NCI-H128 (cell line): ENCODE data around the gene ASB15.

ENCODE experiments used
- DNase-seq: peaks from one replicate; lab custom pipeline; 2025; ENCODE audit not compliant: unreplicated experiment; lab: John Stamatoyannopoulos, UW

ASB15 gene

DNA sequence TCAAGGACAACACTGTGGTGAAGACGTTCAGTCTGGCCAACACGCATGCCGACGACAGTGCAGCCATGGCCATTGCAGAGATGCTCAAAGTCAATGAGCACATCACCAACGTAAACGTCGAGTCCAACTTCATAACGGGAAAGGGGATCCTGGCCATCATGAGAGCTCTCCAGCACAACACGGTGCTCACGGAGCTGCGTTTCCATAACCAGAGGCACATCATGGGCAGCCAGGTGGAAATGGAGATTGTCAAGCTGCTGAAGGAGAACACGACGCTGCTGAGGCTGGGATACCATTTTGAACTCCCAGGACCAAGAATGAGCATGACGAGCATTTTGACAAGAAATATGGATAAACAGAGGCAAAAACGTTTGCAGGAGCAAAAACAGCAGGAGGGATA, 60.7 kb downstream of the ASB15 start:
- no peak for DNase-seq

GRCh38 chr7:123662755-123663154, 61.1 kb downstream of the ASB15 start:
- no peak for DNase-seq

DNA sequence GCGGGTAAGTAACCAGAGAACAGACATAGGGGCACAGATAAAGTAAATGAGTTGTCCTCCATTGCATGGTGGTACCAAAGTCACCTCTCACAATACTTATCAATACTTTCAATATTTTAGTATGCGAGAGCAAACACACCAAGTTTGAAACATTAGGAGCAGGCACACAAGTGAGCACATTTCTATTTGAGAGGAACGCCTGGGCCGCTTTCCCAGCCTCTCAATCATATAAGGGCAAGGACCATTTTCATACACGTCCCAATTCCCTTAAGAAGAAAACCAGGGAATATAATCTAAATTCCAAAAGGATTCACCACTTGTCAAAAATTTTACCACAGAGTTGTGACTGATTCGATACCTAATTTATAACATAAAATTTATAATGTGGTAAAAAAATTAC, 61.6 kb downstream of the ASB15 start:
- no peak for DNase-seq

DNA sequence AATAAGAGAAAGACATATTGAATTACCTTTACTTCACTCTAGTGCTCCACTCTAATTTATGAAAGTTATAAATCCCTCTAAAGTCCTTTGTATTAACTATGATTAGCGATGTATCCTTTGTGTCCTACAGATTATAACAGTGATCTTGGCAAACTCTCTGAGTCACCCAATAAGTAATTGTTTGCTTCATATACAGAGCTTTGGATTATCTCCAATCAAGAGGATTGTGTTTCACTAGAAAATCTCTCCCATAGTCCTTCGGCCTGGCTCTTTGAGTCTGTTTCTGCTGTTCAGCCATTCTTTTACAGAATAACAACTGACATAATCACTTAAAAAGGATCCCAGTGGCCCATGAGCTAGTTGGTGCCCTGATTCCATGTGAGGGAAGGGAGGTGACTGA, 63.5 kb downstream of the ASB15 start:
- no peak for DNase-seq

DNA sequence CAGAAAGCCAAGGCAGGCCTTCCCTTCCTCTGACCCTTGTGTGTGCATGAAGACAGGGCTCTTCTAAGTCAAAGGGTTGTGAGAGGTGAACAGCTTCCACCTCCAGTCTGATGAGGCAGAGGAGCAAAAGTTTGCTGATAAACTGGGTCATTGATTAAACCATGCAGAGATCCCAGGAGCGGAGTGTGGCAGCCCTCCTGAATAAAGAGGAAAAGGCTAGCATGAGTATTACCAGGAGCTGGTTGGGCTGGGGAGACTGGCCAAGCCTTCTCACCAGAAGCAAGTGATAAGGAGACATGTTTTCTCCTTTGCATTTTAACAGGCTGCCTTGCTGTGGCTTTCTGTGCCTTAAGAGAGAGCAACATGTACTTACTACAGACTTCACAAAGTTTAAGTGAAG, 64.3 kb downstream of the ASB15 start:
- DNase-seq: no peak

DNA sequence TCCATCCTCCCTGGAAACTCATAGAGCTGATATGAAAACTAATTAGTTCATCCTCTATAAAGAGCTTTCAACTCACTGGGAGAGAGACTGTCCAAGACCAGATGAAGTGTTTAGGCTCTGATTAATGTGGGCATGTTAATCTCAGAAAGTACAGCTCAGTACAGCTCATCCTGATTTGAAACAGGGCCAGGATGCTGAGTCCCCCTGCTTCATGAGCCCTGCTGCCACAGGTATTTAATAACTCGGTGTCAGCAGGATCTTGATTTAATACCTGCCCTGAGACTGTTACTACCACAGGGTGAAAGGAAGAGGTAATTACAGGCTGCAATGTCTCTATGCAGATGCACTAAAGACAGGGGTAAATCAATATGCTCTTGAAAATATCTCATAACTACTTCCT, 64.9 kb downstream of the ASB15 start:
- no peak for DNase-seq

DNA sequence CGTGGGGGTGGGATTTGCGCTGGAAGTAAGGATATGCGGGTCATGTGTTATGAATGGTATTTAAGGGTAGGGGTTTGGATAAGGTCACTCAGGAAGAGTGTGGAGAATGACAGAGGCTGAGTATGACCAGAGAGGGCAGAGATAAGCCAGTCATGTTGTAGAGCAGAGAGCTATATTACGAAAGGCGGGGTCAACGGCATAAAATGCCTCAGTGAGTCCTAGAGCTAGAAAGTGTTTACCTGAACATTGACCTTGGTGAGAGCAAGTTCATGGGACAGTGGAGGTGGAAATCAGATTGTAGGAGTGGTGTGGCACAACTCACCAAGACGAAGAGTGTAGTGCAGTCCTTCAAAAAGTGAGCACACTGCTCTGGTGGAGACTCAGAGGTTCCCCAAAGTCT, 67.9 kb downstream of the ASB15 start:
- DNase-seq: no peak

DNA sequence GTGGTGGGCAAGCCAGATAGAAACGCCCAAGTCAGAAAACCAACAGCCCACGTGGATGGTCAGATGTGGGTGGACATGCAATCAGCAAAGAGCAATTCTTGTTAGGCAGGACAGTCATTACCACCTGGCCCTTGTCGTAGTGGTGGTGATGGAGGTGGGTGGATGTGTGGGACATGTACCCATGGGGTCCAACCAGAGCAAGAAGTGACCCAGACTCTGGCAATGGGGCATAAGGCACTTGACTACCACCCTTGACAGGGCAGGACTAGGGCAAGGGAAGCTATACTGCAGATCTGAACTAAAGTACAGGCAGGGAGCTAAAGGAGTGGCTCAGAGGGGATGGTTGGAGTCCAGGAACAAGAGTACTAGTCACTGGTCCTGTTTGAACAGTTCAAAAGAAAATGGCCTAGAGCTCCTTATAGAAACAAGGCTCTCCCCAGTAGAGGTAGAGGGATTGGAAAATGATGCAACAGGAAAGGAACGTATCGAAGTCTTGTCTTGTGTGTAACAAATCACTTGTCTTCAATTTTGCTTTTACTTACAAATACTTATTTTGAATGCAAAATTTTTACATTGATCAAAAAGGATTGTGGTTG, 71.6 kb downstream of the ASB15 start:
- DNase-seq: no peak

GRCh38 chr7:123673752-123674398, 72.3 kb downstream of the ASB15 start:
- DNase-seq: no peak

DNA sequence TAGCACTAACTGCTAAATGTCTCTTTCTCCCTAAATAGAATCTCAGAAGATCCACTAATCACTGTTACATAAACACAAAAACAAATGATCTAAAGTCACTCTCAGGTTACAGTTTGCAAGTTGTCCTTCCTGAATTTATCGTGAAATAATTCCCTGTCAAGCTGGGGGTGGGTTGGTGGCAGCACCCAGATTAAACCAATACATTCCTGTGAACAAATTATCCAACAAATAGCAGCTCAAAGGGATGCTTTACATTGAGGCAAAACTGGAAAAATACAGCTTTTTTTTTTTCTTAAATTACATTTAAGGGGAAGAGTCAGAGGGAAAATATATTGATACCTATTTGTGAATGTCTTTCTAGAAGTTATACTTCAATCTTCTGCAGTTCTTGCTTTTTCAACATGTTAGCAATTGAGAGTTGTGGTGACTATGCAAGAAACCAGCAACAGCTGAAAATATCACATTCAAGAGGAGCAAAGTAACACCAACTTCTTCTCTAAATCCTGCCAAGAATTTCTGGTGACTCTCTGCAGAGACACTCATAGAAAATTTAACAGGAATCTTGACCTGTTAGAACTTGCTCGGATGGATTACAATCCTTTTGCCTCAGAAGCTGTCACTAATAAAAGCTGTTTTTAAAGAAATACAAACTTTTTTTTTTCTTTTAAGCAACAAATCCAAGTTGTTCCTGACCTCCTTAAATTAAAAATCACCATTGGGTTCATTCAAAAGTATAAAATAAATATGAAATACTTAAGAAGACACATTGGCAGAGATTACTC, 73.0 kb downstream of the ASB15 start:
- DNase-seq: no peak

DNA sequence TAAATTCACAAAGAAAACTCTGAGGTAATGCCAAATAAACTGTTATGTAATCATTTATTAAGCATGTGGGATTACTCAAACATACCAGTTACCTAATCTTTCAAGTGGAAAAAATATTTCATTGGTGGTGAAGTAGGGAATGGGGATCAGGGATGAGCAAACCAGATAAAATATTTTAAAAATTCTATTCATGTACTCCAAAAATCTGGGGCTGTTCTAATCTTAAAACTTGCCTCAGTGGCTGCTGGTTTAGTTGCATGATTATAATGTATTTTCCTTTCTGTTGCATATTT, 73.5 kb downstream of the ASB15 start:
- no peak for DNase-seq

GRCh38 chr7:123677061-123677715, 75.6 kb downstream of the ASB15 start:
- no peak for DNase-seq

- no peak for DNase-seq
Observed at GRCh38 chr7:123679614-123680013, 78.0 kb downstream of the ASB15 start.

- DNase-seq: no peak
Observed at GRCh38 chr7:123680580-123680979, 79.0 kb downstream of the ASB15 start.

DNA sequence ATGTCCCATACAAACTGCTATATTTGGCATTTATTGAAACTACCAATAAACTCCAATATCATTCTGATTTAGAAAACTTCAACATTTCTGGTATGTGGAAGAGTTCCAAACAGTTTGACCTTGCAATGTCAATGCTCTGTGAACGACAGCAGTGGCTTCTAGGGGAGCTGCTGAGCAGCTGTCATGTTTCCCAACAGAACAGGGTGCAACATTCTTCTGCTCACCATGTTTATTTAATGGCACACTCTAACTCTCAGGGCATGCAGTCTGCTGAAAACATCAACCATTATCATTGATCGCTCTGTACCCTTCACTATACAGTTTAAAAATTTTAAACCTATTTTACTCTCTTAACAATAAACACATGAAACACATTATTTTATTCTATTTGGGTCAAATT, 79.9 kb downstream of the ASB15 start:
- no peak for DNase-seq

- DNase-seq: no peak
Observed at GRCh38 chr7:123682690-123683089, 81.1 kb downstream of the ASB15 start.

DNA sequence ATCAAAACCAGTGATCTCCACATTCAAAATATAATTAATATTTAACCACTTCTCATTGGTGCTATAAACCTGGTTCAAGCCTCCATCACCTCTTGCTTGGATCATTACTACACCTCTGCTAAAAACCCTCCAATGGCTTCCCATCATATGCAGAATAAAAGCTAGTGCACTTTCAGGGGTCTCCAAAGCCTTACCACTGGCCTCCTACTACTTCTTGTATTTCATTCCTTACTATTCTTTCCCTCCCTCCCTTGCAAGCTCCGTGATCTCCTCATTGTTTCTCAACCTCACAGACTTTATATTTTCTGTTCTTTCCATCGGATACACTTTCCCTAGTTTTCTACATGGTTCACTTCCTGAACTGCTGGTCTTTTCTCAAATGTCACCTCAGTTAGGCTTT, 85.5 kb downstream of the ASB15 start:
- no peak for DNase-seq

DNA sequence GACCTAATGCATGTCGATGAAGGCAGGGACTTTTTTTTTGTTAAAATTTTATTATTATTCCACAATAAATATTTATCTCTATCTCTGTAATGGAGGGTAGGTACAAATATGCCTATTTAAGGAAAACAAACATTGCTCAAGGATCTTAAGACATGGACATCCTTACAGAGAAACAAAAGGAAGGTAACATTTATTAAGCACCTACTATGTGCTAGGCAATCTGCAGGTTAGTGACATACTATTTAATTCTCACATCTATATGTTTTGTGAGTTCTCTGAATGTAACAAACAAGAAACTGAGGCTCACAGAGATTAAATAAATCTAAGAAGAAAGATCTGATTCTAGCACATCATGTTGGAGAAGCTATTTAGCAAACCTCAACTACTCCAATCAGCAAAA, 86.1 kb downstream of the ASB15 start:
- no peak for DNase-seq
